HFF-Myc (cell line): ENCODE data around the gene AMMECR1L.
"Not testable (repeated sequence)": the region's sequence is repeated elsewhere in the genome, so short reads cannot be mapped to it uniquely, and the experiment has no call there.

Experiments used
- DNase-seq: peaks from one replicate; pipeline ENCODE4 v3.0.0-alpha.2; 2011; ENCODE audit warnings: low read depth; ENCODE audit errors: extremely low read depth
- H3K4me3 ChIP-seq: replicated peaks from 2 replicates; pipeline ENCODE4 v1.5.1; 2011; ENCODE audit warnings: low read depth, mild to moderate bottlenecking, control low read depth, low read length
- CTCF ChIP-seq: IDR thresholded peaks from 2 replicates; pipeline ENCODE4 v1.5.1; 2012; ENCODE audit warnings: mild to moderate bottlenecking, low read depth, low read length, control low read depth; ENCODE audit errors: missing control alignments

Gene AMMECR1L

DNA sequence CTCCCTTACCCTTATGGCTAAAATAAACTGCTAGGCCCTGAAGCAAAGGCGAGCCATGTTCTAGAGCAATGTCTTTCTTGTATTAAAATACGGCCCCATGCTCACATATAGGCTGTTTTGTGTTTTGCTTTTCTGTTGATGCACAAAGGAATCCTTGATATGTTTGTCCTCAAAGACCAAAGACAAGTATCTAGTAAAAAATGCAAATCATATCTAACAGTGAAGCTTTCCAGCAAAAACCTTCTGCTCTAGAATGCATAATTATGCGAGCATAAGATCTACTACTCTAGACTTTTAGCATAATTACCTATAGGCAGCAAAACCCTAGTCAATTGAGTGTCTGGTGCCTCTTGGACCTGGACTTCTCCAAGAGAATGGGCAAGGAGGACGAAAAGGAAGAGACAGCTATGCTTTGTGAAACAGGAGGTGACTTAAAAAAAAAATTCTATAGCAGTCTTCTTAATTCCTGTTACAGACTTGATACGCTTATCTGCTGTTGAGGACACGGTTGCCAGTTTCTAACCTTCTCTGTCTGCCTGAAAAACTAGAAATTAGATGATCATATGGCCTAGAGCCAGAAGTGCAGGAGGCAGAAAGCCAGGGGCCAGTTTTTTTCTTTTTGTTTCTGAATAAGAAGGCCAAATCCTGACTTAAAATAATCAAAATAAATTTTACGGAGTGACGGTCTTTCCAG, 1.5 kb upstream of the AMMECR1L start:
- TF ChIP-seq CTCF, result no peak
- peak overlapping the region; percentile 52 for H3K4me3 ChIP-seq
- DNase-seq, result no peak

DNA sequence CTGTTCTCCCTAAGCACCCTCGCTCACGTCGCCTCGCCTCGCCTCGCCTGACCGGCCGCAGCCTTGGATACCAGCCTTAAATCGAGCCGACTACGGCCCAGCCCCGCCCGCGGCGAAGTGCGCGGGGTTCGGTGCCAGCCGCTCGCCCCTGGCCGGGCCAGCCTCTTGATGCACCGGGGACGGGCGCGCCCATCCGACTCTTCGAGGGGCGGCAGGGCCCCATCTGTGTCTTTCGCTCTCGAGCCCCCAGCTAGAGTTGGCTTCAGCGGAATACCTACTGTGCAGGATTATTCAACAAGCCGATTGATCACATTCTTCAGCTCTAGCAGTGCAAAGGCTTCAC, 808 bp upstream of the AMMECR1L start:
- DNase-seq, result not testable (repeated sequence)
- H3K4me3 ChIP-seq, result peak overlapping the region; percentile 52

DNA sequence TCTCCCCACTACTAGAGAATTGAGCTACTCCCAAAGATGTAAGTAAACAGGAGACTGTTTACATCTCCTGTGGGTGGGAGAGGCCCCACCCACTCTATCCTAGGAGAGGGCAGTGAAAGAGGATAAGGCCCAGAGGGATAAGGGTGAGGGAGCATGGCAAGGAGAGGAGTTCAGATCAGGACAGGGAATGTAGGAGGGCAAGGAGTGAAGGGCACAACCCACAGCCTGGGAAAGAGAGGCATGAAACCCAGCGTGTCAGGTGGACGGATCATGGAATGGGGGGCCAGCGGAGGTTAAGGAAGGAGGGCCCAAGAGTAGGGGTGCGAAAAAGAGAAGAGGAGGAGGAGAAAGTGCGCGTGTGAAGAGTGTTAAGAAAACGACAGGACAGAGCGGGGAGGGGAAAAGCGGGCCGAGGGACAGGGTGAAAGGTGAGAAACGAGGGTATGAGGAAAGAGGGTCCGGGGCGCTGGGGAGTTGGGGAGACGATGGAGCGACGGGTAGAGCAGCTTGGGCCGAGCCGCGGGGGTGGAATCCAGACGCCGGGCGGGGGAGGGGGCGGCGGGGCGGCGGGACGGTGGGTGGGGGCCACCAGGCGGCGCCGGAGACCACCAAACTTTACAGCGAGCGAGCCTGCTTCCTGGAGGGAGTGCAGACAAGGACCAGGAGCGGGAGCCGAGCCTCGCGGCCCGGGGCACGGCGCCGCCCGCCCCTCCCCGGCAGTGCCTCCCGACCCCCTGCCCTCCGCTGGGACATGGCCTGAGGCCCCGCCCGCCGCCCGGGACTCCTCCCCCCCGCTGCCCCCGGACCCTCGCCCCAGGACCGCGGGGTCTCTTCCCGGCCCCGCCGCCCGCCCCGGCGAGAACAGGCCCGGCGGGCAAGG, 655 bp downstream of the AMMECR1L start:
- H3K4me3 ChIP-seq, result peak overlapping the region; percentile 69
- DNase-seq, result not testable (repeated sequence)

GRCh38 chr2:127884436-127884835, 1.3 kb downstream of the AMMECR1L start:
- peak overlapping the region; percentile 69 for H3K4me3 ChIP-seq
- TF ChIP-seq CTCF, result no peak
- DNase-seq, result no peak

DNA sequence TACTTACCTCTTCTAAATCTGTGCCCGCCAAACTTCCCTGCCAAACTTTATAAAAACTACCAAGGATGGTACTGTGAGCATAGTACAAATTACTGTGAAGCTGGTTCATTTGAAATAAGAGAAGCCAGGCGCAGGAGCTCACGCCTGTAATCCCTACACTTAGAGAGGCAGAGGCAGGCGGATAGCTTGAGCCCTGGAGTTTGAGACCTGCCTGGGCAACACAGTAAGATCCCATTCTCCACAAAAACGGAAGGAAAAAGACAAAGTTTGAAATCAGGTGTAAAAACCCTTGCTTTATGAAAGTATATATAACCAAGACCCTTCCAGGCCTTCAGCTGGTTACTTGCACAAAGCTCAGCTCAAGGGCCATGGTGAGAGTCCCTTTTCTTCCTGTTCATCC, 5.9 kb downstream of the AMMECR1L start:
- H3K4me3 ChIP-seq, result no peak overlapping the region
- DNase-seq, result no peak
- TF ChIP-seq CTCF, result no peak

- H3K4me3 ChIP-seq, result no peak overlapping the region
- no peak for DNase-seq
Measured at GRCh38 chr2:127877626-127878025, 8.1 kb downstream of the AMMECR1L start.

GRCh38 chr2:127877136-127877535, 8.6 kb downstream of the AMMECR1L start:
- H3K4me3 ChIP-seq, result no peak overlapping the region
- no peak for DNase-seq
- TF ChIP-seq CTCF, result no peak

More at GRCh38 chr2:127877626-127878025, 8.1 kb downstream of the AMMECR1L start:
- no peak for TF ChIP-seq CTCF
